ENCODE data around the gene RPS17.
"Not testable (repeated sequence)": the region's sequence is repeated elsewhere in the genome, so short reads cannot be mapped to it uniquely, and the experiment has no call there.

RPS17 gene

GRCh38 chr15:82545002-82545401 is 4.7 kb upstream of the RPS17 start:
- DNase-seq: no peak

GRCh38 chr15:82544431-82544830 is 4.2 kb upstream of the RPS17 start:
- no peak for DNase-seq

DNA sequence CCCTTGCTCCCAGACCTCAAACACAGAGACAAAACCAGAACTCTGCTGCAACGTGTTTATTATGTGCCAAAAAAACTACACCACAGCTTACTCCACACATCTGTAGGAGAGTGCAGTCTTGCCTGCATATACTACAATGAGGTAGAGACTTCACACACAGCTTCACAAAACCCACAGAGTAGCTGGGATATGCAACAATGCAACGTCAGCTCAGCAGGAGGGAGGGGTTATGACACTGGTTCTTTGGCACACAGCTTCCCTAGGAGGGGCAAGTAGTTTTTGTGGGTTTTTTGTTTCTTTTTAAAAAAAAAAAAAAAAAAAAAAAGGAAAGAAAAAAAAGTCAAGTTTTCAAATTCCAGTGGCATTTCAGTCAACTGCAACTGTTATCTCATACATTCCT is 2.9 kb upstream of the RPS17 start:
- no peak for DNase-seq

DNA sequence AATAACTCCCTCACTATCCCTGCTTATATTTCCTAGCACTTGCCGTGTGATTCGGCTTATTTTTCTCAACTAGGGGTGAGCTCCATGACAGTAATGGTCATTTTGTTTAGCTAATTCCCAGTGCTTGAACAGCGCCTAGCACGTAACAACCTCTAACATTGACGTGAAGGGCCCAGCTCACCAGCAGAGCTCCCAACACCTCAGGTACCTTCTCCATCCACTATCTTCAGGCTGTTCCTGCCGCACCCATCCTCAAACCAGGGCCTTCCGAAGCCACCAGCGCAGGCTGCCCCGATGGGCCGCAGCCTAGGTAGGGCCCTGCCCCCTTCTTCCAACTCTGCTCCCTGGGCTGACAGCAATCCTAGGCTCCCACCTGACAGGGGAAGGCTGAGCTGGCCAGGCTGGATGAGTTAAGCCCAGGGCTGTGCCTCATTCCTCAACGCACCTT is 751 bp upstream of the RPS17 start:
- DNase-seq: no peak

- DNase-seq: no peak
Measured at GRCh38 chr15:82539691-82540054, 584 bp downstream of the RPS17 start.

DNA sequence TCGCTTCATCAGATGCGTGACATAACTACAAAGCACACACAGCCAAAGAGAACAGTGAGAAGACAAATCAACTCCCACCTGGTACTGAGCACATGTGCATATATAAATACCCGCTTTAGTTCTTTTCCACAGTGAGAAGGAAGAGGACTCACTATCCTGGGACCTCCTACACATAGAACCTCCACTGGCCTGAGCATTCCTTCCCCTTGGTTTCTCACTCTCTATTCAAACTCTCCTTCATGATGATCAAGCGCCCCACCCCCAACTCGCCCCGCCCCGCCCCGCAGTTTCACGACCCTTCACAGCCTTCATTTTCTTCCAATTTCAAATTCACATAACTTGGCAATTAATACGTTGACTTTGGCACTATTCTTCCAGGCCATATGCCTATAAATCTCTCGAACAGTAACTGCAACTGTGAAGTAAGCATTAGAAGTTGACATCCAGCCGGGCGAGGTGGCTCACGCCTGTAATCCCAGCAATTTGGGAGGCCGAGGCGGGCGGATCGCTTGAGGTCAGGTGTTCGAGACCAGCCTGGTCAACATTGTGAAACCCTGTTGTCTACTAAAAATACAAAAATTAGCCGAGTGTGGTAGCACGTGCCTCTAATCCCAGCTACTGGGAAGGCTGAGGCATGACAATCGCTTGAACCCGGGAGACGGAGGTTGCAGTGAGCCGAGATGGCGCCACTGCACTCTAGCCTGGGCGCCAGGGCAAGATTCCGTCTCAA is 1.1 kb downstream of the RPS17 start:
- DNase-seq: no peak

GRCh38 chr15:82537351-82537908 is 2.8 kb downstream of the RPS17 start:
- DNase-seq: no peak

- DNase-seq: no peak
Measured at GRCh38 chr15:82536409-82537350, 3.6 kb downstream of the RPS17 start.

GRCh38 chr15:82535566-82536408 is 4.5 kb downstream of the RPS17 start:
- no peak for DNase-seq

DNA sequence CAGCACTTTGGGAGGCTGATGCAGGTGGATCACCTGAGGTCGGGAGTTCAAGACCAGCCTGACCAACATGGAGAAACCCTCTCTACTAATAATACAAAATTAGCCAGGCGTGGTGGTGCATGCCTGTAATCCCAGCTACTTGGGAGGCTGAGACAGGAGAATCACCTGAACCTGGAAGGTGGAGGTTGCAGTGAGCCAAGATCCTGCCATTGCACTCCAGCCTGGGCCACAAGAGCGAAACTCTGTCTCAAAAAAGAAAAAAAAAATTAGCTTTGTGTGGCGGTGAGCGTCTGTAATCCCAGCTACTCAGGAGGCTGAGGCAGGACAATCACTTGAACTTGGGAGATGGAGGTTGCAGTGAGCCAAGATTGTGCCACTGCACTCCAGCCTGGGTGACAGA is 5.1 kb downstream of the RPS17 start:
- DNase-seq: not testable (repeated sequence)

DNA sequence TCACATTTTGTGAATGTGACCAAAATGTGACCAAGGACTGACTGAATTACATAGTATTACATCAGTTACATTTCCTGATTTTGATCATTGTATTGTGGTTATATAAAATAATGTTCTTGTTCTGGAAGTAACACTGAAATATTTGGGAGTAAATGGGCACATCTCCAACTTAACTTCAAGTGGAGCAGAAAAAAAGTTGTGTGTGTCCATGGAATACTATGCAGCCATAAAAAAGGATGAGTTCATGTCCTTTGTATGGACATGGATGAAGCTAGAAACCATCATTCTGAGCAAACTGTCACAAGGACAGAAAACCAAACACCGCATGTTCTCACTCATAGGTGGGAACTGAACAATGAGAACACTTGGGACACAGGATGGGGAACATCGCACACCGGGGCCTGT is 5.8 kb downstream of the RPS17 start:
- DNase-seq: not testable (repeated sequence)

GRCh38 chr15:82533801-82534200 is 6.5 kb downstream of the RPS17 start:
- no peak for DNase-seq

GRCh38 chr15:82532991-82533481 is 7.2 kb downstream of the RPS17 start:
- DNase-seq: no peak

DNA sequence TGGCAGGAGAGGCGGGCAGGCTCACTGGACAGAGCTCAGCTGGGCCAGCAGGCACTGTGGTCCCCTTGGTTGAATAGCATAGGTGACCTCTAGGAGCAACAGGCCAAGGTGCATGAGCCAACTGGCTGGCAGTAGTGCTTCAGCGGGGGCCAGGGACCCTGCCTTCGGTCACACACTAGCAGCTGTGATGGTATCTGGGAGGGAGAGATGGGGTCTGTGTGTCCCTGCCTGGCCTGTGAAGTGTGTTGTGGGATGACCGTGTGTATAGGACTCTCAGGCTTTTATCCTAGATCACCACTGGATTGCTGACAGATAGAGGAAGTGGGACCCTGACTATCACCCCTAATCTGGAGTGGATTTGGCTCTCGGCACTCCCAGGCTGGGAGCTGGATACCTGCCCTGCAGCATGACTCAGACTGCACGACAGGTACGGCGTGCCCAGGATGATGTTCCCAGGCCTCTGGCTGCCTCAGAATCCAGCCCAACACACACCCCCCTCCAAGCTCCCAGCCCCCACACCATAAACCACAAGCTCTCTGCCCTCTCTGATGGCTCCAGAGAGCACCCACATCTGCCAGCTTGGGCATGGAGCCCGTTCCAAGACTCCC is 7.8 kb downstream of the RPS17 start:
- DNase-seq: no peak

- no peak for DNase-seq
Measured at GRCh38 chr15:82531496-82532382, 8.5 kb downstream of the RPS17 start.

DNA sequence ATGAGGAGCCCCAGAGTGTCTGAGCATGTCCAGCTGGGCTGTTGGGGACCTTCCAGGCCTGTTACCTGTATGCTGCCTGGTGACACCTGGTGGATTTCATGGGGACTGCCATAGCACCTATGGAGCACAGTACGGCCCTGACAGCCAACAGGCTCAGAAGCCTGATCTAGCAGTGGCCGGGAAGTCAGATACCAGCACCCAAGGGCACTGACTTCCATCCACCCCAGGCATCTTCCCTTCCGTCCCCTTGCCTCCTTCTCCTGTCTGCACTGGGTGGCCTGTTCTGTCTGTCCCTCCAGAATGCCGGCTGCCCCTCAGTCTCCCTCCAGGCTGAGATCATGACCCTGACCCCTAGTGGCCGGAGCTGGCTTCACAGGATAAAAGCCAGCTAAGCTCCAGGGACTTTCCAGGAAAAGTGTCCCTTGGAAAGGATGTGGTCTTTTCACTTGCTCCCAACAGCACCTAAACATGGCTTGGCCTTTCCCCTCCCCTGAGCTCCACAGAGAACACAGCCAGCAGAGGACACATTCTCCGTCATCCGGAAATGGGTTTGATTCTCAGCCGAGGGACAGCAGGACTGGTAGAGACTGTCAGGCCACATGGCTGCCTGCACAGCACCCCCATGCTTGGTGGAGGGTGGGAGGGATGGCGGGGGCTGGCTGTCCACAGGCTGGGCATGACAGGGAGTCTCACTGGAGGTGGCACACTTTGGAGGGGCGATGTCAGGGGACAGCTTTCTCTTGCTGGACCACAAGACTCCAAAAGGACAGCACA is 9.5 kb downstream of the RPS17 start:
- DNase-seq: no peak

DNA sequence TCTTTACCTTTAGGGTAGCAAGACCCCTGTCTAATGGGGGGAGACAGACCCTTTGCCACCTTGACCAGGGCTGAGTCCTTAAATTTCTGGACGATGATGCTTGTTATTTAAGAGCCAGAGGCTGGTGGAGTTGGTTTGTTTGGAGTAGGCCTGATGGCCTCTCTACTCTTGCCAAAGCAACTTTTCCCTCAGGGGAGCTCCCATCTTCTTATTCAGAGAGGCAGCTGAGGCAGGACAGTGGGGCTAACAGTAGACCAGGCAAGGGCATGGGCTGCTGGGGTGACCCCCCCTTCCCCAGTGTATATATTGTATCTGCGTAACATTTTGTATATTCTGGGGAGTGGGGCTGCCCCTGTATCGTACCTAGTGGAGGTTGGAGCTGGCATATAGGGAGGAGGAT is 10.3 kb downstream of the RPS17 start:
- DNase-seq: no peak

- DNase-seq: not testable (repeated sequence)
Measured at GRCh38 chr15:82513587-82513986, 26.7 kb downstream of the RPS17 start.

DNA sequence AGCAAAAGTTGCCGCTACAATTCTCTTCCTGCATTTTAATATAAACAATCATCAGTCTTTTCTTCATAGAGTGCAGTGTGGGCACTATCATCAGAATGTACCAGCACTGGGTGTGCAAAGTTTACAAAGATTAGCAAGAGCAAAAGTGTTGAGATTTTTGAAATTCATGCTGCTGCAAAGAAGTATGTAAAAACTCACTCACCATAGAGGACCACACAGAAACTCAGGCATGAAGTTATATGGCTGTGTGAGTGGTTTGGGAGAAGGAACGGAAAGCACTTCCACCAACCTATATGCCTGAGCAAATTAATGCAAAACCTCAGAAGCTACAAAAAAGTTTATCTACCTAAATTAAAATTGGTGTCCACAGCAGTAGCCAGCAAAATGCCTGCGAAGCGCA is 32.6 kb downstream of the RPS17 start:
- not testable (repeated sequence) for DNase-seq

GRCh38 chr15:82507087-82507486 is 33.2 kb downstream of the RPS17 start:
- DNase-seq: not testable (repeated sequence)
